Smooth muscle cell of the brain vasculature (primary cell): ENCODE results near the gene CDK14.

Experiments used
- DNase-seq: peaks from one replicate; pipeline ENCODE4 v3.0.0-alpha.2; 2012; ENCODE audit warnings: low read depth, low spot score

Gene CDK14

GRCh38 chr7:91088156-91088555 is 492.0 kb downstream of the CDK14 start:
- DNase-seq, result no peak

- no peak for DNase-seq
These were observed 492.6 kb downstream of the CDK14 start for GRCh38 chr7:91088691-91089090.

GRCh38 chr7:91089382-91089963 is 493.4 kb downstream of the CDK14 start:
- peak; percentile 31 for DNase-seq

- no peak for DNase-seq
These were observed 494.6 kb downstream of the CDK14 start for GRCh38 chr7:91090684-91091083.

GRCh38 chr7:91091631-91092030 is 495.5 kb downstream of the CDK14 start:
- no peak for DNase-seq

- DNase-seq, result no peak
These were observed 497.1 kb downstream of the CDK14 start for GRCh38 chr7:91093181-91093580.

GRCh38 chr7:91098566-91098965 is 502.4 kb downstream of the CDK14 start:
- no peak for DNase-seq

- DNase-seq, result no peak
These were observed 507.2 kb downstream of the CDK14 start for GRCh38 chr7:91103363-91103762.

GRCh38 chr7:91107460-91107859 is 511.3 kb downstream of the CDK14 start:
- no peak for DNase-seq

GRCh38 chr7:91109200-91109599 is 513.1 kb downstream of the CDK14 start:
- DNase-seq, result no peak

- no peak for DNase-seq
These were observed 516.8 kb downstream of the CDK14 start for GRCh38 chr7:91112902-91113341.

- DNase-seq, result no peak
These were observed 518.1 kb downstream of the CDK14 start for GRCh38 chr7:91114232-91114631.

- no peak for DNase-seq
These were observed 530.6 kb downstream of the CDK14 start for GRCh38 chr7:91126762-91127161.

- DNase-seq, result no peak
These were observed 531.2 kb downstream of the CDK14 start for GRCh38 chr7:91127325-91127724.

GRCh38 chr7:91127959-91128358 is 531.8 kb downstream of the CDK14 start:
- DNase-seq, result no peak

- DNase-seq, result no peak
These were observed 532.7 kb downstream of the CDK14 start for GRCh38 chr7:91128683-91129348.

GRCh38 chr7:91135300-91135699 is 539.2 kb downstream of the CDK14 start:
- DNase-seq, result no peak

- no peak for DNase-seq
These were observed 539.7 kb downstream of the CDK14 start for GRCh38 chr7:91135703-91136430.

- no peak for DNase-seq
These were observed 541.1 kb downstream of the CDK14 start for GRCh38 chr7:91137153-91137787.

GRCh38 chr7:91137788-91138368 is 541.8 kb downstream of the CDK14 start:
- DNase-seq, result no peak

- no peak for DNase-seq
These were observed 544.2 kb downstream of the CDK14 start for GRCh38 chr7:91140286-91140685.

- DNase-seq, result no peak
These were observed 544.9 kb downstream of the CDK14 start for GRCh38 chr7:91140982-91141381.
